K562 (cell line): ENCODE results near the gene DESI1. TPM values are rescaled to one million over a fixed set of nuclear protein-coding genes. Genes with fewer than 3 reads are reported as not detected.

Experiments
- ATAC-seq: fragments of 200-7000 bp; cut with Tn5 transposase; 3 replicates; pipeline ENCODE4 v1.9.1; 2020; ENCODE audit warnings: moderate library complexity
- BruUV-seq: library from RNA; stranded (reverse); fragments of 400-500 nt; replicated peaks from 2 replicates; lab custom pipeline; 2021; lab: Mats Ljungman, UMichigan
- CTCF ChIA-PET: fragments of 300-600 bp; formaldehyde crosslinking; extraction: SDS; loops from one replicate; lab custom pipeline; 2021; ENCODE audit warnings: low intra/inter-chr PET ratio; lab: Yijun Ruan, JAX
- POLR2A ChIA-PET: fragments of 300-600, 350-650 bp; sonication (Branson Sonifier 250); formaldehyde crosslinking; extraction: SDS; loops from one replicate; lab custom pipeline; 2021; ENCODE audit warnings: antibody characterized with exemption, inconsistent platforms; lab: Yijun Ruan, JAX
- DNase-seq, 4 experiments: peaks; one replicate each; pipeline versions ENCODE4 v3.0.0 to v3.0.0-alpha.2; 2011 to 2018; ENCODE audit warnings: low spot score in 3 of 4, mixed read lengths in 3 of 4; ENCODE audit errors: extremely low read depth in 1 of 4
- FAIRE-seq: peaks from 2 replicates; lab custom pipeline; 2011; peaks lifted over from hg19 to GRCh38; lab: Jason Lieb, UNC
- H2AFZ ChIP-seq: 2 replicates; pipeline ENCODE4 v1.6.0; 2011; ENCODE audit warnings: low read depth, low read length, control low read depth, inconsistent platforms
- H3K27ac ChIP-seq: fragments of 200-600 bp; 3 replicates; pipeline ENCODE4 v1.8.0; 2011; ENCODE audit warnings: low read depth, mild to moderate bottlenecking, control low read depth, inconsistent platforms, low read length, moderate library complexity, mixed read lengths; ENCODE audit errors: extremely low read depth
- H3K27me3 ChIP-seq, 2 experiments: fragments of 300-600 bp in 1 of 2; 2 replicates in 1 of 2; 3 replicates in 1 of 2; pipeline versions ENCODE4 v1.6.0 to v1.8.0; 2011; ENCODE audit warnings: inconsistent platforms in 2 of 2, low read length in 2 of 2, mild to moderate bottlenecking in 1 of 2, mixed read lengths in 1 of 2, moderate library complexity in 1 of 2; ENCODE audit not compliant: control insufficient read depth in 2 of 2, insufficient read depth in 2 of 2
- H3K36me3 ChIP-seq: fragments of 300-600 bp; 3 replicates; pipeline ENCODE4 v1.8.0; 2011; ENCODE audit warnings: mild to moderate bottlenecking, low read length, inconsistent platforms; ENCODE audit not compliant: control insufficient read depth, insufficient read depth
- H3K4me1 ChIP-seq, 2 experiments: fragments of 200-600 bp in 1 of 2; replicated peaks in 1 of 2; 2 replicates in 1 of 2; 3 replicates in 1 of 2; pipeline versions ENCODE4 v1.5.1 to v1.8.0; 2011; ENCODE audit warnings: inconsistent platforms in 2 of 2, low read length in 2 of 2, mild to moderate bottlenecking in 1 of 2, mixed read lengths in 1 of 2, moderate library complexity in 1 of 2; ENCODE audit not compliant: control insufficient read depth in 2 of 2, insufficient read depth in 2 of 2
- H3K4me2 ChIP-seq: 2 replicates; pipeline ENCODE4 v1.6.1; 2011; ENCODE audit warnings: low read length, control low read depth, inconsistent platforms, mixed read lengths; ENCODE audit not compliant: insufficient read depth
- H3K4me3 ChIP-seq: fragments of 200-600 bp; sonication (generic), shearing (Covaris generic); 2 replicates; pipeline ENCODE4 v1.5.1; 2016; ENCODE audit warnings: control low read depth, inconsistent platforms
- H3K79me2 ChIP-seq: fragments of 200-600 bp; 3 replicates; pipeline ENCODE4 v1.8.0; 2011; ENCODE audit warnings: low read length, inconsistent platforms; ENCODE audit not compliant: control insufficient read depth, insufficient read depth
- H3K9ac ChIP-seq, 2 experiments: 2 replicates each; pipeline versions ENCODE4 v1.6.0 to v1.6.1; 2011; ENCODE audit warnings: low read depth in 2 of 2, low read length in 2 of 2, control low read depth in 1 of 2, inconsistent platforms in 1 of 2, mild to moderate bottlenecking in 1 of 2, mixed read lengths in 1 of 2; ENCODE audit not compliant: insufficient read depth in 1 of 2
- H3K9me1 ChIP-seq: one replicate; pipeline ENCODE4 v1.6.0; 2011; ENCODE audit warnings: inconsistent platforms, mild to moderate bottlenecking, low read length, moderate library complexity; ENCODE audit not compliant: control insufficient read depth, insufficient read depth
- H3K9me3 ChIP-seq: replicated peaks from 2 replicates; pipeline ENCODE4 v1.5.1; 2011; ENCODE audit warnings: low read depth, low read length, inconsistent platforms; ENCODE audit not compliant: control insufficient read depth, insufficient read depth
- H4K20me1 ChIP-seq: replicated peaks from 2 replicates; pipeline ENCODE4 v1.6.1; 2011; ENCODE audit warnings: low read length, inconsistent platforms, mixed read lengths; ENCODE audit not compliant: control insufficient read depth, insufficient read depth
- ELK3 ChIP-seq: fragments of 450-650 bp; formaldehyde crosslinking; IDR thresholded peaks from 2 replicates; pipeline ENCODE4 v1.4.0; 2020; ENCODE audit warnings: mild to moderate bottlenecking
- FOXM1 ChIP-seq, 2 experiments: fragments of 450-650 bp in 1 of 2; sonication (generic) in 1 of 2; formaldehyde crosslinking in 1 of 2; IDR thresholded peaks; 2 replicates each; pipeline versions ENCODE4 v1.6.1 to v1.9.0; 2017 to 2022; ENCODE audit warnings: low read depth in 2 of 2, mild to moderate bottlenecking in 2 of 2, missing genetic modification reagents in 1 of 2, moderate library complexity in 1 of 2
- GABPA ChIP-seq: fragments of 200-800 bp; sonication (Bioruptor generic); conservative IDR thresholded peaks from 2 replicates; pipeline ENCODE4 v1.6.1; 2016; ENCODE audit warnings: low read depth, missing genetic modification characterization, missing compliant biosample characterization
- LEF1 ChIP-seq: fragments of 450-650 bp; IDR thresholded peaks from 2 replicates; pipeline ENCODE4 v1.6.1; 2016; ENCODE audit warnings: mild to moderate bottlenecking
- PBX2 ChIP-seq, 2 experiments: IDR thresholded peaks in 1 of 2; conservative IDR thresholded peaks in 1 of 2; 2 replicates each; pipeline ENCODE4 v1.6.1; 2016; ENCODE audit warnings: low read depth in 2 of 2, mild to moderate bottlenecking in 1 of 2, missing compliant biosample characterization in 1 of 2, missing genetic modification characterization in 1 of 2, moderate library complexity in 1 of 2
- PHTF2 ChIP-seq: fragments of 250-450 bp; sonication (Bioruptor Pico); IDR thresholded peaks from 2 replicates; pipeline ENCODE4 v1.5.0; 2021; ENCODE audit warnings: mild to moderate bottlenecking
- SMAD2 ChIP-seq: fragments of 150-350 bp; IDR thresholded peaks from 2 replicates; pipeline ENCODE4 v1.6.1; 2014; ENCODE audit warnings: low read depth, mild to moderate bottlenecking, low read length
- SREBF2 ChIP-seq: sonication (generic); formaldehyde crosslinking; IDR thresholded peaks from 2 replicates; pipeline ENCODE4 v1.4.0; 2020; ENCODE audit warnings: mild to moderate bottlenecking, missing genetic modification reagents
- STAT6 ChIP-seq: sonication (generic); formaldehyde crosslinking; IDR thresholded peaks from 2 replicates; pipeline ENCODE4 v1.8.1; 2023; ENCODE audit warnings: mild to moderate bottlenecking, missing genetic modification reagents
- TEAD1 ChIP-seq, 2 experiments: fragments of 450-650 bp in 1 of 2; sonication (generic) in 1 of 2; formaldehyde crosslinking; IDR thresholded peaks; 2 replicates each; pipeline versions ENCODE4 v1.4.0 to v1.8.0; 2020 to 2022; ENCODE audit warnings: mild to moderate bottlenecking in 2 of 2, missing genetic modification reagents in 1 of 2
- ZNF184 ChIP-seq: sonication (generic); formaldehyde crosslinking; IDR thresholded peaks from 2 replicates; pipeline ENCODE4 v1.5.0; 2020; ENCODE audit warnings: missing genetic modification reagents
- ZNF717 ChIP-seq: fragments of 250-450 bp; sonication (Bioruptor Pico); IDR thresholded peaks from 2 replicates; pipeline ENCODE4 v1.5.0; 2021
- ZNF740 ChIP-seq, 3 experiments: fragments of 200-800 bp in 1 of 3; sonication (Bioruptor generic) in 1 of 3; sonication (generic) in 1 of 3; formaldehyde crosslinking in 1 of 3; IDR thresholded peaks; 2 replicates each; pipeline versions ENCODE4 v1.6.1 to v1.8.0; 2016 to 2022; ENCODE audit warnings: mild to moderate bottlenecking in 2 of 3, missing compliant biosample characterization in 2 of 3, missing genetic modification characterization in 2 of 3, missing genetic modification reagents in 1 of 3
- WGBS: fragments of 100-300 bp; shearing (Covaris generic); methylation state at CpG from one replicate; pipeline ENCODE4 v1.1.6; 2016; ENCODE audit warnings: low coverage, mixed read lengths; ENCODE audit not compliant: insufficient coverage; ENCODE audit errors: missing lambda C conversion rate; 5-methylcytosine and 5-hydroxymethylcytosine counted together
- in situ Hi-C: fragments of 300-500 bp; cut with MboI; formaldehyde crosslinking; loops from 4 replicates; pipeline ENCODE4 v1.15.0; 2018; ENCODE audit warnings: inconsistent platforms, mixed read lengths
- intact Hi-C: fragments of 100-400 bp; cut with micrococcal nuclease; formaldehyde crosslinking; loops from 2 replicates; pipeline ENCODE4 v1.14.2; 2022
- polyA plus RNA-seq, 8 experiments: library from polyadenylated mRNA; depleted of rRNA in 4 of 8; stranded (reverse) in 5 of 8; unstranded in 3 of 8; fragments of >200 nt; fragmentation: Nextera tagmentation in 2 of 8; fragmentation: Illumina TruSeq in 1 of 8; extraction: Ambion mirVana in 2 of 8; extraction: Trizol in 1 of 8; gene quantifications; 2 replicates each; pipeline versions ENCODE4 v1.2.1 to v1.2.3, GENCODE V29; 2011 to 2014; ENCODE audit warnings: inconsistent platforms in 1 of 8, missing spikeins in 1 of 8
- total RNA-seq, 7 experiments: library from RNA; depleted of rRNA in 6 of 7; stranded (reverse); fragments of >200 nt in 6 of 7; fragmentation: Illumina TruSeq in 2 of 7; extraction: Trizol in 2 of 7; gene quantifications; 2 replicates each; pipeline versions ENCODE4 v1.2.1 to v1.2.3, GENCODE V29; 2011 to 2021; ENCODE audit warnings: low replicate concordance in 1 of 7

The DESI1 gene
- total and polyA plus RNA-seq, 9 of the 15 experiments (the other 6 are each of a cell fraction or from before 2014, with no cell fraction given) = 7.2 to 45.9 (median 29.8) TPM

- TF ChIP-seq ZNF740 (CRISPR knock-in tag; IDR thresholded peaks at IDR 0.05) (no peak), ZNF740 (tag; IDR thresholded peaks at IDR 0.05) (no peak), GABPA (tag) (no peak), SMAD2 (no peak), ELK3 (CRISPR knock-in tag) (no peak)
Observed at GRCh38 chr22:41650821-41651220, 30.0 kb upstream of the DESI1 start (continued).

- H3K36me3 ChIP-seq = peaks cover 84% of the 10 kb centered on the region
- WGBS = 100% methylated on average over 1 of the region's 1 CpG
- CTCF ChIA-PET = no interaction called here
- TF ChIP-seq PHTF2 = no peak
- no peak for TF ChIP-seq PBX2 (CRISPR knock-in tag; IDR thresholded peaks at IDR 0.05; ENCODE audit: low read depth)
- TF ChIP-seq PBX2 (tag; conservative IDR thresholded peaks at IDR 0.05; ENCODE audit: low read depth) = no peak
- no peak for TF ChIP-seq ZNF184 (CRISPR knock-in tag)
- no peak for TF ChIP-seq ZNF717 (CRISPR knock-in tag)
- no peak for TF ChIP-seq SREBF2 (CRISPR knock-in tag)
- TF ChIP-seq TEAD1 (CRISPR knock-in tag; IDR thresholded peaks at IDR 0.05) = no peak
- no peak for TF ChIP-seq STAT6 (CRISPR knock-in tag)
- no peak for TF ChIP-seq LEF1
- no peak for TF ChIP-seq FOXM1 (IDR thresholded peaks at IDR 0.05; ENCODE audit: low read depth)
- TF ChIP-seq FOXM1 (CRISPR knock-in tag; IDR thresholded peaks at IDR 0.05; ENCODE audit: low read depth) = no peak
Observed at GRCh38 chr22:41650229-41650628, 29.4 kb upstream of the DESI1 start.

More at GRCh38 chr22:41650229-41650628, 29.4 kb upstream of the DESI1 start:
- Histone ChIP-seq H3K27ac (no peak overlapping the region), H3K4me3 (no peak overlapping the region), H3K9me3 (no peaks in the 10 kb centered on the region), H4K20me1 (no peaks in the 10 kb centered on the region), H3K4me1 (no peaks in the 10 kb centered on the region), H3K27me3 (no peaks in the 10 kb centered on the region), H3K4me2 (no peak overlapping the region), H2AFZ (no peak overlapping the region), H3K9me1 (no peaks in the 10 kb centered on the region), H3K9ac (no peak overlapping the region), H3K79me2 (peaks cover 3% of the 10 kb centered on the region; the same call in 2 of the 3 replicates)
- FAIRE-seq (no peak), ATAC-seq (no peak), DNase-seq (no peak)
- in situ Hi-C loops (no loop called here), intact Hi-C loops (no loop called here)
- POLR2A ChIA-PET = interaction anchor here (0.6 kb wide), 1 partner anchor 83 kb away, joined by 3 read pairs; no protein-coding TSS in a partner anchor
- BruUV-seq = no TSS peak
